Progenitor cell of endocrine pancreas (in vitro differentiated cells): ENCODE measurements around the gene RNF31. TPM values are rescaled to one million over a fixed set of nuclear protein-coding genes. Genes with fewer than 3 reads are reported as not detected.

Source experiments
- DNase-seq: peaks from one replicate; pipeline ENCODE4 v3.0.0; 2021; ENCODE audit warnings: low spot score; ENCODE audit not compliant: unreplicated experiment
- H3K27ac Mint-ChIP-seq: 2 replicates; pipeline ENCODE4 v1.8.0; 2021; ENCODE audit warnings: mild to moderate bottlenecking, moderate library complexity, mixed read lengths
- H3K27me3 Mint-ChIP-seq: 2 replicates; pipeline ENCODE4 v1.8.0; 2021; ENCODE audit warnings: mixed read lengths
- H3K36me3 Mint-ChIP-seq: 2 replicates; pipeline ENCODE4 v1.8.0; 2022; ENCODE audit warnings: mixed read lengths; ENCODE audit not compliant: insufficient read depth
- H3K4me1 Mint-ChIP-seq: 2 replicates; pipeline ENCODE4 v1.8.0; 2021; ENCODE audit warnings: low read depth, mixed read lengths
- H3K4me3 Mint-ChIP-seq: 2 replicates; pipeline ENCODE4 v1.8.0; 2021; ENCODE audit warnings: low read depth, mild to moderate bottlenecking, moderate library complexity, mixed read lengths
- H3K9me3 Mint-ChIP-seq: 2 replicates; pipeline ENCODE4 v1.8.0; 2021; ENCODE audit warnings: low read depth, mixed read lengths
- CTCF ChIP-seq: fragments of 200-600 bp; sonication (generic); IDR thresholded peaks from one replicate; pipeline ENCODE4 v1.5.0; 2021; ENCODE audit warnings: antibody characterized with exemption, mild to moderate bottlenecking; ENCODE audit not compliant: unreplicated experiment
- total RNA-seq: library from RNA; stranded (reverse); gene quantifications from 2 replicates; pipeline ENCODE4 v1.2.1, GENCODE V29; 2021

The RNF31 gene
- total RNA-seq, 1 donor from 2014 or later = 104 TPM

- DNase-seq = no peak
- Mint-ChIP-seq H3K4me3 (no peak overlapping the region), H3K4me1 (peaks cover 5% of the 10 kb centered on the region), H3K9me3 (no peaks in the 10 kb centered on the region), H3K27ac (no peak overlapping the region), H3K36me3 (peaks cover 3% of the 10 kb centered on the region), H3K27me3 (no peaks in the 10 kb centered on the region)
- no peak for TF ChIP-seq CTCF
These were observed 19.6 kb upstream of the RNF31 start for GRCh38 chr14:24127673-24128072.

- peaks cover 5% of the 10 kb centered on the region for H3K4me1 Mint-ChIP-seq
- TF ChIP-seq CTCF = no peak
- no peak overlapping the region for H3K4me3 Mint-ChIP-seq
- H3K27me3 Mint-ChIP-seq = no peaks in the 10 kb centered on the region
- H3K36me3 Mint-ChIP-seq = peaks cover 1% of the 10 kb centered on the region
- no peak for DNase-seq
- H3K9me3 Mint-ChIP-seq = no peaks in the 10 kb centered on the region
- H3K27ac Mint-ChIP-seq = no peak overlapping the region
These were observed 17.8 kb upstream of the RNF31 start for GRCh38 chr14:24129410-24129998.

- Mint-ChIP-seq H3K4me3 (no peak within 1 kb of the TSS), H3K27ac (no peak within 1 kb of the TSS), H3K9me3 (no peaks in the 10 kb centered on the region), H3K27me3 (no peaks in the 10 kb centered on the region), H3K4me1 (peaks cover 8% of the 10 kb centered on the region), H3K36me3 (no peaks in the 10 kb centered on the region)
- no peak for TF ChIP-seq CTCF
- DNase-seq = no peak
These were observed 16.9 kb upstream of the RNF31 start, which contains the start of gene FITM1 for GRCh38 chr14:24130380-24130716. FITM1 (plus strand) TSS chr14:24130659; CDS start chr14:24131564, 905 bp downstream.

DNA sequence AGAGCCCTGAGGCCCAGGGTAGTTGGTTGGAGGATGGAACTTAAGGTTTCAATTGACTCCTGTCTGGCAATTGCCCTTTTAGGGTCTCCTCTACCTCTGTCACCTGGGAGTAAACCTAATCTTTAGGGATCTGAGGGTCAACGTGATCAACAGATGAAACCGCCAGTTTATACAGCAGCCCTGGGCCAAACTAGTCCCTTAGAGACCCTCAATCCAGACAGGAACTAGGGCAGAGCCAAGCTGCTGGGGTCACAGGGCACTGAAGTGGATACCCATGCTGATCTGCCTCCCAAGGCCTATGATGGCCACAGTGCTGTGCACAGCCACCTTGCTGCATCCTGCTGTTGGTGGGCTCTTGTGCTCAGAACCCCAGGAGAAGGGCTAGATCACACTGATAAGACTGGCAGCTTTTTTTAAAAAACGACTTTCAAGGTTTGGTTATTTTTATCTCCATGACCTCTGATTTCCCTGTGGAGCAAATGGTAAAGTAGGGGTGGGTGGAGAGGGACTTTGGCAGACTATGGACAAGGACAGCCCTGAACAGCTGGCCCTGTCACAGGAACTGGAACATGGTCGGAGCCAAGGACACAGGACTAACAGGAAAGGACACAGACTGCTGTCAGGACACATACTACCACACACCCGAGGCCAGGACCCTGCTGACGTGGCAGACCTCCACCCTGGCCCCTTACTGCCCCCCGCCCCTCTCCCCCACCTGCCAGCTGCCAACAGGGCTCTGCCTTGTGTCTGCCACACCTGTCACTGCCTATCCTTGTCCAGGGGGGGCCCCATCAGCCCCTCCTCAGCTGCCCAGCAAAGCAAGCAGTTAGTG is 16.4 kb upstream of the RNF31 start:
- TF ChIP-seq CTCF = no peak
- Mint-ChIP-seq H3K4me1 (peaks cover 8% of the 10 kb centered on the region), H3K4me3 (no peak overlapping the region), H3K9me3 (no peaks in the 10 kb centered on the region), H3K36me3 (no peaks in the 10 kb centered on the region), H3K27me3 (no peaks in the 10 kb centered on the region), H3K27ac (no peak overlapping the region)
- no peak for DNase-seq

GRCh38 chr14:24131549-24131966 is 15.7 kb upstream of the RNF31 start:
- H3K4me3 Mint-ChIP-seq = no peak overlapping the region
- TF ChIP-seq CTCF = no peak
- DNase-seq = no peak
- H3K36me3 Mint-ChIP-seq = no peaks in the 10 kb centered on the region
- H3K4me1 Mint-ChIP-seq = peaks cover 10% of the 10 kb centered on the region
- H3K27ac Mint-ChIP-seq = no peak overlapping the region
- H3K9me3 Mint-ChIP-seq = no peaks in the 10 kb centered on the region
- no peaks in the 10 kb centered on the region for H3K27me3 Mint-ChIP-seq
